ENCODE measurements around the gene KNTC1.

GRCh38 chr12:122672515-122672914 lies 145.5 kb downstream of the KNTC1 start:
- TF ChIP-seq TCF12 (IDR thresholded peaks at IDR 0.05) = no peak
- TF ChIP-seq TCF12 (CRISPR knock-in tag; IDR thresholded peaks at IDR 0.05) = no peak
- no peak for TF ChIP-seq SIN3A (IDR thresholded peaks at IDR 0.05; ENCODE audit: borderline replicate concordance, low read depth, low read length)
- TF ChIP-seq HOMEZ (CRISPR knock-in tag; IDR thresholded peaks at IDR 0.05; ENCODE audit: low read depth) = no peak
- TF ChIP-seq ZZZ3 (CRISPR knock-in tag; IDR thresholded peaks at IDR 0.05; ENCODE audit: borderline replicate concordance) = no peak
- no peak for TF ChIP-seq JUN (CRISPR knock-in tag; IDR thresholded peaks at IDR 0.05)
- TF ChIP-seq DDIT3 (CRISPR knock-in tag; IDR thresholded peaks at IDR 0.05) = no peak
- TF ChIP-seq ELF1 (CRISPR knock-in tag; IDR thresholded peaks at IDR 0.05) = no peak

Data from HepG2 (cell line).